IgD-negative memory B cell (primary cell): ENCODE measurements around the gene ABHD12B. TPM values are rescaled to one million over a fixed set of nuclear protein-coding genes. Genes with fewer than 3 reads are reported as not detected.
"Not testable (repeated sequence)": the region's sequence is repeated elsewhere in the genome, so short reads cannot be mapped to it uniquely, and the experiment has no call there.

Experiments used
- H3K27ac Mint-ChIP-seq, 3 donors: one replicate each; pipeline ENCODE4 v1.8.0; 2020 to 2022; ENCODE audit warnings: mild to moderate bottlenecking in 3 of 3, mixed read lengths in 3 of 3, moderate library complexity in 1 of 3
- H3K27me3 Mint-ChIP-seq: one replicate; pipeline ENCODE4 v1.8.0; 2021; ENCODE audit warnings: mixed read lengths
- H3K36me3 Mint-ChIP-seq: one replicate; pipeline ENCODE4 v1.8.0; 2020; ENCODE audit warnings: mild to moderate bottlenecking, mixed read lengths
- H3K4me1 Mint-ChIP-seq, 3 donors: one replicate each; pipeline ENCODE4 v1.8.0; 2020 to 2022; ENCODE audit warnings: mixed read lengths in 3 of 3, mild to moderate bottlenecking in 1 of 3
- H3K4me3 Mint-ChIP-seq, 4 donors: one replicate each; pipeline ENCODE4 v1.8.0; 2020 to 2022; ENCODE audit warnings: mild to moderate bottlenecking in 4 of 4, mixed read lengths in 4 of 4, moderate library complexity in 3 of 4
- H3K9me3 Mint-ChIP-seq, 3 donors: one replicate each; pipeline ENCODE4 v1.8.0; 2020 to 2021; ENCODE audit warnings: mixed read lengths in 3 of 3, mild to moderate bottlenecking in 1 of 3
- polyA plus RNA-seq: library from polyadenylated mRNA; unstranded; fragments of 300-500 nt; fragmentation: Illumina TruSeq; gene quantifications from one replicate; pipeline ENCODE4 v1.2.3, GENCODE V29; 2021

ABHD12B gene
- polyA plus RNA-seq, 1 donor from 2014 or later: not detected

DNA sequence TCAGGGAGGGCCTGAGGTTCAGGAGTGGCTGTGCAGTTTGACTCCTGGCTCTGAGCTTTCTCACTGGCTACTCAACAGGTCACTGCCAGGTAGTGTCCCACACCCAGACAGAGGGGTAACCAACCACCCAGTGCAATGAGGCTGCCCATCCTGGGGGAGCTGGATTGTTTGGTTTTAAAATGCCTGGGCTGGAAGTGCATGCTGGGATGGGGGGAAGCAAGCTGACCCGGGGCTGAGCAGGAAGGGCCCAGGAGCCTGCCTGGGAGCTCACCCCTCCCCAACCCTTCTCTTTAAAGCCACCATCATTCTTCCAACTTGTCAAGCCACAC lies 12.6 kb upstream of the ABHD12B start:
- Mint-ChIP-seq H3K4me1 (peaks cover 4 to 9% (median 6%) of the 10 kb centered on the region in 3 donors), H3K27ac (peak overlapping the region in 1 of 3 donors; percentile 91), H3K9me3 (no peaks in the 10 kb centered on the region), H3K4me3 (peak overlapping the region; percentile 39 to 95 (median 82)), H3K36me3 (no peaks in the 10 kb centered on the region), H3K27me3 (no peaks in the 10 kb centered on the region)

DNA sequence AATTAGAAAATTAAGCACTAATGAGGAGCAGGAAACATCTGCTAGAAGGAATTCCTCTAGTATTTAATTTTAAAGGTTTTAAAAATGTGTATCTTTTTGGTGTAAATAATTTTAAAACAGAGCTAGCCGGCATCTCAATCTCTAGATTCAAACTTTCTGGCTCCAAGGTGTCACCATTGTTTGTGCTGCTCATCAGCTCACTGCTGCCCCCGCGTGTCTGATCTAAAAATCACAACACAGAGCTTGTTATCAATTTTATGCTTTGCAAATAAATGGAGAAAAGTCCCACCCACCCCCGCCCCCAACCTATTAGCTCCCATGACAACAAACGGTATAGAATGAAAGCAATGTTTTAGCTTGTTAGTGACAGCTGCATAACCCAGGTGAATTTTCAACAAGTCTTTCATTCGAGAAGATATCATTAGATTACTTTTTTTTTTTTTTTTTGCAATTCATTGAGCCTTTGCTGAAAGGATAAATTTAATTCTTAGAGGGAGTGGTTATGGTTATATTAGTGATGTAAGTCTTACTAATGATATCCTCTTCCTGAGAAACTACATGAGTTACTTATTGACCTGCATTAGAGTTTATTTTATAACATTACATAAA lies 11.3 kb upstream of the ABHD12B start:
- peaks cover 4 to 8% (median 6%) of the 10 kb centered on the region in 3 donors for H3K4me1 Mint-ChIP-seq

DNA sequence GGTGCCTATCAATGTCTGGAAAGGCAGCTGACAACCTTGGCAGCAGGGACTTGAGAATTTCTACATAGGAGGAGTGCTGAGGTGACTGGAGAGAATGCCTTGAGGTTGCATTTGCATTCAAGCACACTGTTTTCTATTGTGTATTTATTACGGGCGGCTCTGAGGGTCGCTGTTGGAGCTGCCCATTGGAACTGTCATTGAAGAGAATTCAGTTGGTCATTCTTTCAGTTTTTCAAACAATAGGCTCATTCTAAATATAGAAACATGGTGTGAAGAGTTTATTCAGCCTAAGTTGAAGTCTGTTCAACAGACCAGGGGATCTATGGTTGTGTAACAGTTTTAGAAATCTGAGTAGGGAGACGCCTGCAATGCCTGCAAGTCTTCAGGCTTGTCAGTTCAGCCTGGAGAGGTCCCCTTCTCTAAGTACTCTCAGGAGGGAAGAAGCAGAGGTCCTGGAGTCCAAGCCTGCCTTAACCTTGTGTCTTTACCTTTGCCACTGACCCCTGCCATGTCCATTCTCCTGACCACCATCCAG lies 9.8 kb upstream of the ABHD12B start:
- Mint-ChIP-seq H3K4me3 (no peak overlapping the region), H3K9me3 (no peaks in the 10 kb centered on the region), H3K27me3 (peaks cover 5% of the 10 kb centered on the region), H3K27ac (no peak overlapping the region), H3K36me3 (no peaks in the 10 kb centered on the region), H3K4me1 (peaks cover 4 to 6% (median 4%) of the 10 kb centered on the region in 3 donors)

More for the DNA sequence above, 11.3 kb upstream of the ABHD12B start:
- Mint-ChIP-seq H3K27me3 (no peaks in the 10 kb centered on the region), H3K9me3 (no peaks in the 10 kb centered on the region), H3K27ac (peak overlapping the region; percentile 43 to 93 (median 91)), H3K4me3 (peak overlapping the region; percentile 75 to 95 (median 89)), H3K36me3 (no peaks in the 10 kb centered on the region)

DNA sequence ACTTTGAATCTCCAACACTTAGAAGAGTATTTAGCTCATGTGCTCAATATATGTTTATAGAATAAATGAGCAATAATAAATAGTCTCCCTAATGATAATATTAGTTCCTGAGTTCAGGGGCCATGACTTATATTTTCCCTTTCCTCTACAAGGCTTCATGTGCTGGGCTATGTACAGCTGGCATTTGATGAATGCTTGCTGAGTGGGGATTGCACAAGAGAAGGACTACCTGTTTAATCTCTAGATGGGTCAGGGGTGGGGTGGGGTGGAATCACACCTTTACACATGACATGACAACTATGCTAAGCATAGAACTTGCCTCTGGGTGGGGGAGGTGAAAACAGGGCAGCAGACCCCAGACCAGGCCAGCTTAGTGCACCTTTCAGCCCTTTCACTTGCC lies 7.6 kb upstream of the ABHD12B start:
- H3K36me3 Mint-ChIP-seq: no peaks in the 10 kb centered on the region
- H3K27ac Mint-ChIP-seq: no peak overlapping the region
- no peak overlapping the region for H3K4me3 Mint-ChIP-seq
- peaks cover 4 to 6% (median 4%) of the 10 kb centered on the region in 3 donors for H3K4me1 Mint-ChIP-seq
- peaks cover 11% of the 10 kb centered on the region for H3K27me3 Mint-ChIP-seq
- no peaks in the 10 kb centered on the region for H3K9me3 Mint-ChIP-seq

DNA sequence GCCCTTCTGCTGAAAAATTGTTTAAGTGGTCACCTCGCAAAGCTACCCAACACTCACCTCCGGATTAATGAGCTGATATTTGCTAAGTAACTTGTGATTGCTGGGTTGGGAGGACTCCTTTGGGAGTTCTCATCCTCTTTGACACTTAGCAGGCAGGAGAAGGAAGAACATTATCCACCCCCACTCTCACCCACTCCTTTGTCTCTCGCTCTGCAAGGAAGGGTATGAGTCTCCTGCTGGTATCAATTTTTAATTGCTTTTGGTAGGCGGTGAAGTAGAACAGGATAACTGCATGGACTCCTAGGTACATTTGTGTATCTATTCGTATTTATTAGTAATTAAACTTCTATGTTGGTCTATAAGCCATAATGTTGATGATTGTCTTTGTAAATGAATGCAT lies 6.9 kb upstream of the ABHD12B start:
- H3K27ac Mint-ChIP-seq: no peak overlapping the region
- peaks cover 17% of the 10 kb centered on the region for H3K27me3 Mint-ChIP-seq
- no peaks in the 10 kb centered on the region for H3K9me3 Mint-ChIP-seq
- H3K4me1 Mint-ChIP-seq: peaks cover 3 to 6% (median 3%) of the 10 kb centered on the region in 3 donors
- H3K36me3 Mint-ChIP-seq: no peaks in the 10 kb centered on the region
- no peak overlapping the region for H3K4me3 Mint-ChIP-seq

DNA sequence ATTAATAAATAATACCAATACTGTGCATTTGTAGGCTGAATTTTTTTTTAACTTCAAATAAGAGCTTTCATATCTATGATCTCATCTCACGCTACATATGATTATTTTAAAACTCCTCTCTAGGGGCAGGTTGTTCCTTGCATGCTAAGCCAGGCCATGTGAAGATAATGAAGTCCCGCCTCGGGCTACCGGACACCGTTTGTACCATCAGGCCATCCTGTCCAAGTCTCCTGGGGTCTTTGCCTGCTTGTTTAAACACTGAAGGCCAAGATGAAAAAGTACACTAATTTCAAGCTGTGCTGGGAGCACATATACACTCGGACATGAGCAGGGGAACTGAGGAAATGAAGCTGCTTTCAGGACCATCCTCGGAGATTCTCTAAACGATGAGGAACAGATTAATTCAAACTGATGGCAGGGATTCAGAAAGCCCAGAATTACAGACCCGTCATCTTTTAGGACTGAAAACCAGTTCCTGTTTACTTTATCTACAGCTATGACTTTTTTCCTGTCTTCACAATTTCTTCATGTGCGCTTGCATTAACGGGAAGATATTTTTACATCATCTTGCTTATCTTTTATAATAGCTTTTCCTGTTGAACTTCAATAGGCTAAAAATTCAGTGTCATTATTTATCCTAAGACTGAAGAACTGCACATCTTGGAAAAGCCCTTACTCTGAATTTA lies 6.3 kb upstream of the ABHD12B start:
- Mint-ChIP-seq H3K27ac (no peak overlapping the region), H3K4me3 (no peak overlapping the region), H3K27me3 (peaks cover 22% of the 10 kb centered on the region), H3K36me3 (no peaks in the 10 kb centered on the region), H3K4me1 (peaks cover 0 to 1% (median 0%) of the 10 kb centered on the region in 3 donors), H3K9me3 (no peaks in the 10 kb centered on the region)

DNA sequence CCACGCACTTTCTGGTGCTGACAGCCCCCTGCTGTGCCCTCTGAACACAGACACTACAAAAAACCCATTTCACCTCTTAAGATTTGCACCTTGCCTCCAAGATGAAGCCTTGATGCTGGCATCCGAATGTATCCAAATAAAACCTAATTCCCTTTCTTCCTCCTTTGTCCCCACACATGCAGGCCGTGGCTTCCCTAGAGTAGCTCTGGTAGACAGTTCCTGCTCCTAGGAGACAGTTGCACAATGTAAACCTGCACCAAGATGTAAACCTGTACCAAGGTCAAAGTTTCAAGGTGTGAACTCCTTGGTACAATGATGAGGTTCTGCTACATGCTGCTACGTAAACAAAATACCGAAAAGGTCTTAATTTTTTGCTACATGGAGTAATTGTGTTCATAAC lies 625 bp upstream of the ABHD12B start:
- no peak overlapping the region for H3K27ac Mint-ChIP-seq
- peak overlapping the region in 1 of 4 donors; percentile 28 for H3K4me3 Mint-ChIP-seq
- no peaks in the 10 kb centered on the region for H3K9me3 Mint-ChIP-seq
- peaks cover 47% of the 10 kb centered on the region for H3K27me3 Mint-ChIP-seq
- H3K36me3 Mint-ChIP-seq: no peaks in the 10 kb centered on the region
- peaks cover 10 to 22% (median 19%) of the 10 kb centered on the region in 3 donors for H3K4me1 Mint-ChIP-seq

DNA sequence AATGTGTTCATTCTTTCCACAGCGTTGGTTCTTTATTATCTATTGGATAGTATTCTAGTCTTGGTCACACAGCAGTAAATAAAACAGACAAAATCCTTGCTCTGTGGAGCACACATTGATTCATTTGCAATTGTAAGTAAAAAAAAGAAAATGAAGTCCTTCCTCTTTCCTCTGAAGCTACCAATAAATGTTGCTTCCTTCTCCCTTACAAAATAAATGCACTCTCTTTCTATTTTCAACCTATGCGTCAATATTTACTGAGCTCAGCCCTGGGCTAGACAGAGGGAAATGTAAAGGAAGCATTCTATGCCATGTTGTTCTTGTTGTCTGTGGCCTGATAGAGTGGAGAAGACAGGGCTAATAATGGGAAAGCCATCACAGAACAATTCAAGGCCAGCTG lies 2.9 kb downstream of the ABHD12B start:
- Mint-ChIP-seq H3K27ac (peak overlapping the region in 1 of 3 donors; percentile 1), H3K4me3 (peak overlapping the region in 2 of 4 donors; percentile 34 to 58), H3K36me3 (no peaks in the 10 kb centered on the region), H3K27me3 (peaks cover 41% of the 10 kb centered on the region), H3K9me3 (no peaks in the 10 kb centered on the region), H3K4me1 (peaks cover 10 to 23% (median 19%) of the 10 kb centered on the region in 3 donors)

DNA sequence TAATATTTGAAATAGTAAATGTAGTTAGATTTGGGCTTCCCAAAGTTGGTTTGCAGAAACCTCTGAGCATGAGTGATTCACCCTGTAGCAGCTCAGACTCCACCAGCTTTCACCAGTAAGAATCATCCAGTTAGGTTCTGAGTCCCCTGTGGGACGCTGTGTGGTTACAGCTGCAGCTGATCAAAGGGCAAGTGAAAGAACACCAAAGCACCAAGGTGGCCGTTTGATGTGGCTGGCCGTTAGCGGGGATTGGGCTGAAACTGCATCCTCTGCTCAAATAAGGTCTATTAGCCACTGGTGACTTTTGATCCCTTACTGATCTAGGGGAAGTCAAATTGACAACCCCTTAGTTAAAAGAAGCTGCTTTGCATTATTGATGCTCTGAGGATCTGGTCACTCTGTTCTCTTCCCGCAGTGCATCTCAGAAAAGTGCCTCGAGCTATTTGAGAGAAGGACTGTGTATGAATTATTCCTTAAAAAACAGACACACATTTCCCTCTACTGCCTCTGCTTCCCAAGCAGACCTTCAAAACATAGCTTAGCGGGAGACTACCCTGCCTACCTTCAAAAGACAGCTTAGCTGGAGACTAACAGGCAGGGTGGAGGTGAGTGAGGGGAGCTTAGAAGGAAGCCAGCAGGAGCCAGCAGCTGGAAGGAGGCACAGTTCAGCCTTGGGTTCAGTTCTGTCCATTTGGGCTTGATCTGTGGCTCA lies 3.7 kb downstream of the ABHD12B start:
- H3K9me3 Mint-ChIP-seq: no peaks in the 10 kb centered on the region
- peak overlapping the region in 1 of 3 donors; percentile 11 for H3K27ac Mint-ChIP-seq
- peak overlapping the region in 1 of 4 donors; percentile 88 for H3K4me3 Mint-ChIP-seq
- H3K4me1 Mint-ChIP-seq: peaks cover 10 to 23% (median 19%) of the 10 kb centered on the region in 3 donors
- peaks cover 35% of the 10 kb centered on the region for H3K27me3 Mint-ChIP-seq
- no peaks in the 10 kb centered on the region for H3K36me3 Mint-ChIP-seq

DNA sequence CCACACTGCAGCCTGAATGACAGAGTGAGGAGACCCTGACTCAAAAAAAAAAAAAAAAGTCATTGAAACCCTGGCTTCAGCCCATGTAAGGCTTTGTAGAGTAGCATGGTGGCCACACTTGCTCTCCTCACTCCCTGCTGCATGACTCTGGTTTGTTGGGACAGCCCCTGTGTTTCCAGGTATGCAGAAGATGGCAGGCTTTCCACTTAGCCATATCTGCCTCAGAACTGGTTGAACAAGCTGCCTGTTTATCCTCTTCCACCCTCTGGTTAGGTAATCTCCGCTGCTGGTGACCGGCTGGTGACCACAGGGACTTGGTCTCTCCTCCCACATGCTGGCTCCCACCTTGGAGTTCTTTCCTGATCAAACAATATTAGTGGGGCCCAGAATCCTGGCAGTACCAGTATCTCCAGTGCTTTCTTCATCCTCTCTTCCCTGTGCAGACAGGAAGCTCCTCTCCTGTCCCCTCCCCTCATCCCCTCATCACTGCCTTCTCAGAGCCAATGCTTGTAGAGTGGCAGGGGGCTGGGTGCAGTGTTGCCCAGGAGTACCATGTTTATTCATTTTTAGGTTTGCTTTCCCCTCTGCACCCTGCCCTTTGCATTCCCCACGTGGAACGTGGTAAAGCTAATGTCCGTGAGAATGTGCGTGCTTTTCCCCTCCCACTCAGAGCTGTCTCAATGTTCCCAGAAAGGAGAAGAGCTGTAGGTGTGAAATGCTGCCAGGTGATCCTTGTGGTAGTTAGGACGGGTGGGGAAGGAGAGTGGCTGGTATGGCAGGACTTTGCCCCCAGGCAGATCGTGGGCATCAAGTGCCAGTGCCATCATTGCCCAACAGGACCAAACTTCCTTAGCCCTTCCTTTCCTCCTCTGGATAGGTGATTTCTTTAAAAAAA lies 11.3 kb downstream of the ABHD12B start:
- Mint-ChIP-seq H3K27me3 (peaks cover 30% of the 10 kb centered on the region), H3K4me3 (no peak overlapping the region), H3K27ac (no peak overlapping the region), H3K9me3 (no peaks in the 10 kb centered on the region), H3K4me1 (peaks cover 0 to 1% (median 0%) of the 10 kb centered on the region in 3 donors), H3K36me3 (no peaks in the 10 kb centered on the region)

DNA sequence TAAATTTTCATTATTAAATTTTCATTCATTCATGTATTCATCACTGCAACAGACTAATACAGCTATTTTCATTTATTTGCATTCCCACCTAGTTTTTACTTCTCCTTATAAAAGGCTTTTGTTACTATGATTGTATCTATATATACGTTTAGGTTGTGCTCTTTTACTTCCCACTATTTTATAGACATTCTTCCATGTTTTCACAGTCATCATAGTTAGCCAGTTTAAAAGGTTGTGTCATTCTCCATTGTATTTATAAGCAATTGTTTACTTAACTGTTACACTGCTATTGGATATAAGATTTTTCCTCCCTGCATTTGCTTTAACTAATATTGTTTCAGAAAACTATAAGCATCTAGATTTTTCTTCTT lies 12.0 kb downstream of the ABHD12B start:
- Mint-ChIP-seq H3K36me3 (no peaks in the 10 kb centered on the region), H3K4me3 (no peak overlapping the region), H3K27ac (no peak overlapping the region), H3K27me3 (peaks cover 29% of the 10 kb centered on the region), H3K9me3 (no peaks in the 10 kb centered on the region), H3K4me1 (peaks cover 0 to 1% (median 0%) of the 10 kb centered on the region in 3 donors)

DNA sequence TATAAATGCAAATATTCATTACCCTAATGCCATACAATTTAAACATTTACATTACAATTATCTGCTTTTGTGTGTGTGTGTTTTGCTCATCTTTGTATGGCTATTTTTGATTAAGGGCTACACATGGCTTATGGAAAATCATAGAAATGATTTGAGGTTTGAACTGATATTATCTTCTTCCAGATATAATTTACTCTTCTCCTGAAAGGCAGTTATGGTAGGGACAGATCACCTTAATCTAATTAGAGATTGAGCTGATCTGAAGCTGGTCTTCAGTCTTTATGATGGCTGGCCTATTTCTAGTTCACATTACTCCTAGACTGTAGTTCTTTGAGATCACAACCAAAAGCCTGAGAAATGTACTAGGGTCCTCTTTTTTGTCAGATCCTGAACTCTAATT lies 15.6 kb downstream of the ABHD12B start:
- peaks cover 24% of the 10 kb centered on the region for H3K27me3 Mint-ChIP-seq
- no peak overlapping the region for H3K4me3 Mint-ChIP-seq
- H3K36me3 Mint-ChIP-seq: no peaks in the 10 kb centered on the region
- H3K9me3 Mint-ChIP-seq: no peaks in the 10 kb centered on the region
- no peak overlapping the region for H3K27ac Mint-ChIP-seq
- no peaks in the 10 kb centered on the region for H3K4me1 Mint-ChIP-seq

DNA sequence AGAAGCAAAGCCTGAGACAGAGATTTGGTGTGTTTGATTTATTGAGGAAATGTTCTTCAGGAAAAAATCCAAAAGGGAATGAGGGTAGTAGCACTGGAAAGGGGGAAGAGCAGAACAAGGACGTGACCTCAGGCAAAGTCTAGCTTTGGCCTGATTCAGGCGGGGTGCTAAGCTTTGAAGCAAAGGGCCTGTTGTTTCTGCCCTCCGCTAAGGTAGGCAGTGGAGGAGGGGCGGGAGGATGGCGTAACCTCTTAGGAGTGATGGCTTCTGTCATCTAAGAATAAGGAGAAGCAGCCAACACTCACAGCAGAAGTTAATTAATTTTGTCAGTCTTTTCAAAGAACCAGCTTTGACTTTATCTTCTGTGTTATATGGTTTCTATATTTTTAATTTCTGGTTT lies 20.4 kb downstream of the ABHD12B start:
- Mint-ChIP-seq H3K4me1 (no peaks in the 10 kb centered on the region), H3K27ac (no peak overlapping the region), H3K36me3 (peaks cover 1% of the 10 kb centered on the region), H3K4me3 (no peak overlapping the region), H3K9me3 (no peaks in the 10 kb centered on the region), H3K27me3 (peaks cover 2% of the 10 kb centered on the region)

DNA sequence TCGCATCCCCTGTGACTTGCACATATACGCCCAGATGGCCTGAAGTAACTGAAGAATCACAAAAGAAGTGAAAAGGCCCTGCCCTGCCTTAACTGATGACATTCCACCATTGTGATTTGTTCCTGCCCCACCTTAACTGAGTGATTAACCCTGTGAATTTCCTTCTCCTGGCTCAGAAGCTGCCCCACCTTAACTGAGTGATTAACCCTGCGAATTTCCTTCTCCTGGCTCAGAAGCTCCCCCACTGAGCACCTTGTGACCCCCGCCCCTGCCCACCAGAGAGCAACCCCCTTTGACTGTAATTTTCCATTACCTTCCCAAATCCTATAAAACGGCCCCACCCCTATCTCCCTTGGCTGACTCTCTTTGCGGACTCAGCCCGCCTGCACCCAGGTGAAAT lies 24.6 kb downstream of the ABHD12B start:
- H3K4me3 Mint-ChIP-seq, H3K36me3 Mint-ChIP-seq, H3K27me3 Mint-ChIP-seq: not testable (repeated sequence)

More for the DNA sequence above, 24.6 kb downstream of the ABHD12B start:
- H3K4me1 Mint-ChIP-seq: peaks cover 1 to 10% (median 4%) of the 10 kb centered on the region in 3 donors
- not testable (repeated sequence) for H3K9me3 Mint-ChIP-seq, H3K27ac Mint-ChIP-seq
